AG04449 (cell line): Measurements from ENCODE around the gene SLC25A22.

Experiments used
- CTCF ChIA-PET: fragments of 350-600 bp; formaldehyde crosslinking; extraction: SDS; loops from one replicate; lab custom pipeline; 2021; ENCODE audit warnings: antibody characterized with exemption; lab: Yijun Ruan, JAX
- POLR2A ChIA-PET: fragments of 400-600, 350-600 bp; formaldehyde crosslinking; extraction: SDS; loops from one replicate; lab custom pipeline; 2020; ENCODE audit warnings: antibody characterized with exemption, inconsistent platforms; lab: Yijun Ruan, JAX
- DNase-seq: peaks from one replicate; pipeline ENCODE4 v3.0.0-alpha.2; 2010; ENCODE audit warnings: low read depth, low spot score
- H3K4me3 ChIP-seq: 2 replicates; pipeline ENCODE4 v1.5.1; 2011; ENCODE audit warnings: low read depth, mild to moderate bottlenecking, control low read depth, low read length
- CTCF ChIP-seq: IDR thresholded peaks from one replicate; pipeline ENCODE4 v1.5.1; 2011; ENCODE audit warnings: mild to moderate bottlenecking, moderate library complexity, low read length, control low read depth, inconsistent platforms; ENCODE audit not compliant: insufficient read depth; ENCODE audit errors: missing control alignments

The SLC25A22 gene

GRCh38 chr11:773830-774229 is 24.3 kb downstream of the SLC25A22 start:
- no peak for TF ChIP-seq CTCF
- H3K4me3 ChIP-seq: no peak overlapping the region
- CTCF ChIA-PET: interaction anchor here (1.3 kb wide), 1 partner anchor 10 kb away, joined by 6 read pairs; no protein-coding TSS in a partner anchor
- no peak for DNase-seq
- POLR2A ChIA-PET: no interaction called here

GRCh38 chr11:773425-773824 is 24.7 kb downstream of the SLC25A22 start:
- DNase-seq: no peak
- TF ChIP-seq CTCF: no peak
- H3K4me3 ChIP-seq: no peak overlapping the region
- POLR2A ChIA-PET: no interaction called here
- CTCF ChIA-PET: interaction anchor here (1.3 kb wide), 1 partner anchor 10 kb away, joined by 6 read pairs; no protein-coding TSS in a partner anchor

- no peak for TF ChIP-seq CTCF
- H3K4me3 ChIP-seq: no peak overlapping the region
Measured at GRCh38 chr11:772429-773390, 25.4 kb downstream of the SLC25A22 start.

GRCh38 chr11:771617-772204 is 26.4 kb downstream of the SLC25A22 start:
- no peak overlapping the region for H3K4me3 ChIP-seq
- ChIA-PET POLR2A (interaction anchor here (1.2 kb wide), 1 partner anchor 65 kb away, joined by 3 read pairs; no protein-coding TSS in a partner anchor), CTCF (interaction anchor here (1.5 kb wide), 1 partner anchor 12 kb away, joined by 6 read pairs; no protein-coding TSS in a partner anchor)
- no peak for DNase-seq
- TF ChIP-seq CTCF: no peak

More at GRCh38 chr11:772429-773390, 25.4 kb downstream of the SLC25A22 start:
- ChIA-PET CTCF (interaction anchor here (1.3 kb wide), 1 partner anchor 11 kb away, joined by 6 read pairs; no protein-coding TSS in a partner anchor), POLR2A (no interaction called here)
- no peak for DNase-seq

GRCh38 chr11:770642-771616 is 27.2 kb downstream of the SLC25A22 start:
- no peak overlapping the region for H3K4me3 ChIP-seq
- no peak for TF ChIP-seq CTCF
- ChIA-PET POLR2A (interaction anchor here (1.2 kb wide), 1 partner anchor 64 kb away, joined by 3 read pairs; no protein-coding TSS in a partner anchor), CTCF (interaction anchor here (1.5 kb wide), 1 partner anchor 13 kb away, joined by 6 read pairs; no protein-coding TSS in a partner anchor)
- DNase-seq: no peak
